Activated CD4-positive, alpha-beta T cell treated with anti-CD3 and anti-CD28 coated beads for 48 hours (primary cell): ENCODE measurements around the gene TARBP1.
"Not testable (repeated sequence)": the region's sequence is repeated elsewhere in the genome, so short reads cannot be mapped to it uniquely, and the experiment has no call there.

Experiments
- DNase-seq: peaks from one replicate; pipeline ENCODE4 v3.0.0-alpha.2; 2020

TARBP1 gene

GRCh38 chr1:234478481-234479309 lies at the start of gene TARBP1:
TSS of gene TARBP1 (minus strand) at chr1:234479179. CDS start at chr1:234479103, 76 bp downstream.
- DNase-seq: peak; percentile 80

- no peak for DNase-seq
Observed at GRCh38 chr1:234528074-234528865, 49.3 kb upstream of the TARBP1 start.

DNA sequence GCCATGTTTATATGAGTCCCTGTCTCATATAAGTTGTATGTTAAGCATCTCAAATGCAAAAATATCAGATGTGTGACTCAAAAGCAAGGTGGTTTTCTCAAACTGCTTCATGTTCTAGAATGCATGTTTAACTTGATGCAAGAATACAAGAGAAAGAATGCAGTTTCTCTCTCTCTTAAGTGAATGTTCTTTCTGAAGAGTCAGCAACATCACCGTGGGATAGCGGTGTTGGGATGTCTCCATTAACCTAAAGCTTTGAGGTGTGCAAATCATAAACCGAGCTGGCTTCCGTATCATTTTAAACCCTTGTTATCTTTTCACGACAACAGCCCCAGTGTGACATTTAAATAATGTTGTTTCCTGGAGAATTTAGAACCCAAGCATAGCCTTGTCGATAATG lies 48.4 kb upstream of the TARBP1 start:
- no peak for DNase-seq

DNA sequence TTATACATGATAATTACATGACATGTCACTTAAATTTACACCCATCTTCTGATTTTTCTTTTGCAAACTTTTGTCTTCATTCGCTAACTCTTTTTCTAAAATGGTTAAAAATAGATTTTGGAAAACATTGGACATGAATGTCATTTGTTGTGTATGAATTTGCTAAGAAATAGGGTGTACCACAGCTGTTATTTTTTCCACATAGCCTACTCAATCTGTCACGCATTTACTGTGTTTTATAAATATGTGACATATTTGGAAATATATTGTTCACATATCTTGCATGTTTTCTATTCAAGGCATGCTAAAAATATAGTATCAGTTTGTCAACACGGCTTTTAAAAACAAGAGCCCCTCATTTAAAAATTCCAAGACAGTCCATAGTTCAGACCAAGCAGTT lies 47.9 kb upstream of the TARBP1 start:
- DNase-seq: no peak

GRCh38 chr1:234525099-234525799 lies 46.3 kb upstream of the TARBP1 start:
- no peak for DNase-seq

GRCh38 chr1:234521836-234522235 lies 42.9 kb upstream of the TARBP1 start:
- no peak for DNase-seq

GRCh38 chr1:234520908-234521817 lies 42.2 kb upstream of the TARBP1 start:
- no peak for DNase-seq

GRCh38 chr1:234519506-234519905 lies 40.5 kb upstream of the TARBP1 start:
- no peak for DNase-seq

DNA sequence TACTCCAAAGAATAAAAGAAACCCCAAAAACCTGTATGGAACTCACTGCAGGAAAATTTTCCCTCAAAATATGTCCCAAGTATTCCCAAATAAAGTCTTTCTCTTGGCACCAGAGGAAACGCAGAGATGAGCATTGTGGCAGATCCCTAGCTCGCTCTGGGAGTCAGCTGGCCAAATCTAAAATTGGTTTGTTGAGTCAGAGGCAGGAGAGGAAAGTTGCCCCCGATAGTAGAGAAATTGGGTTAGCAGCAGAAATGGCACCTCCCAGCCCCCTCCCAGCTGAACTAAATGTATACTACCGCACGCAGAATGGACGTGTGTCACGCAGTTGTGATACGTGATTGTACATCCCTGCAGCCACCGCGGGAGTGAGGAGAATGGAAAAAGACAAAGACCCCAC lies 39.9 kb upstream of the TARBP1 start:
- no peak for DNase-seq

DNA sequence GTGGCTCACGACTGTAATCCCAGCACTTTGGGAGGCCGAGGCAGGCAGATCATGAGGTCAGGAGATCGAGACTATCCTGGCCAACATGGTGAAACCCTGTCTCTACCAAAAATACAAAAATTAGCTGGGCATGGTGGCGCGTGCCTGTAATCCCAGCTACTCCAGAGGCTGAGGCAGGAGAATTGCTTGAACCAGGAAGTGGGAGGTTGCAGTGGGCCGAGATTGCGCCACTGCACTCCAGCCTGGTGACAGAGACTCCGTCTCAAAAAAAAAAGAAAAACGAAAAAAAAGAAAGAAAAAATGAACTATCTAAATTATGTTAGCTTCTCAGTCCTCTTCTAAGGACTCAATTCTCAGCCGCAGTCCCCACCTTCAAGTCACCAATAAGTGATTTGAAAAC lies 39.1 kb upstream of the TARBP1 start:
- not testable (repeated sequence) for DNase-seq

DNA sequence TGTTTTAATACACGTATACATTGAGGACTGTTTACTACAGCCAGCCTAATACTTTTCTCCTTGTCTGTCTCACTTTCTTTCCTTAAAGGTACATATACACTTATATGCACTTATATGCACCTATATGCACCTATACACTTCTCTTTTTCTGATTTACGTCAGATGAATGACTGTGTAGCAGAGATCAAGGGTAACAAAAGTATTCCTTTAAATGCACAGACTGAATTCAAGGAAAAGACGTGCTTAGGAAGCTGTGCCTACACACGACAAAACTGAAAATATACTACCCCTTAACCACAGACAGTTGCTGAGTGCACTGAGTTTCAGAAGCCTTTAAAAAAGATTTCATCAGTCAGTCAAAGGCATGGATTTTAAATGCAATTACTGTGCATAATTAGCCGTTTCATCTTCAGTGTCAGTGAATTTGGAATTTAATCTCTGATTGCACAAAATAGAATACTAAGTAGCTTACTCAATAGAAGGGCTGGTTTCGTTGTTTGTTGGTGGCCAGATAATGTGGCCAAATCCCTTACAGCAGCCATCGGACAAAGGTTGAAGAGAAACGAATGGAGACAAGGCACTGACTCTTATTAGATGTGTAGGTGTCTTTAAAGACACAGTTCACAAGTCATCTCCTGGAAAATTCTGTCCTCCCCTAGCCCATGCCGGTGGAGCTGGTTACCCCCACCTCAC lies 38.3 kb upstream of the TARBP1 start:
- DNase-seq: no peak

GRCh38 chr1:234515821-234516241 lies 36.9 kb upstream of the TARBP1 start:
- DNase-seq: no peak

DNA sequence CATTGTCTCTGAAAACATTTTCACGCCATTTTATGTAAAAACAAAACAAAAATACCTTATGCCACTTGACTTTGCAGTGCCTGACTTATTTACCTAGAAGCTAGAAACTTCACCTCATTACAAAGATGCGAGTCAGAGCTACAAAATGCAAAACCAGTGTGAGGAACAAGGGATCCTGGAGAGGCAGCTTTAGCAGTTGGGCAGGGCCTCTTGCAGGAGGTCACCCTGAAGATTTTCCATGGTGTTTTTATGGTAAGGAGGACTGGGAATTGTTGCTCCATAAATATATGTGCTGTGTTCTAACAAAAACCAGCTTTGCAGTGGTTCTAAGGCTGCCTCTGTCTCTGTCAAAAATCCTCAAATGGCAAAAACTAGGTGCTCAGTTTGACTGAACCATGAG lies 36.4 kb upstream of the TARBP1 start:
- no peak for DNase-seq

- no peak for DNase-seq
Observed at GRCh38 chr1:234512451-234512861, 33.5 kb upstream of the TARBP1 start.

- no peak for DNase-seq
Observed at GRCh38 chr1:234509457-234510328, 30.7 kb upstream of the TARBP1 start.

GRCh38 chr1:234507626-234508387 lies 28.8 kb upstream of the TARBP1 start:
- DNase-seq: no peak

DNA sequence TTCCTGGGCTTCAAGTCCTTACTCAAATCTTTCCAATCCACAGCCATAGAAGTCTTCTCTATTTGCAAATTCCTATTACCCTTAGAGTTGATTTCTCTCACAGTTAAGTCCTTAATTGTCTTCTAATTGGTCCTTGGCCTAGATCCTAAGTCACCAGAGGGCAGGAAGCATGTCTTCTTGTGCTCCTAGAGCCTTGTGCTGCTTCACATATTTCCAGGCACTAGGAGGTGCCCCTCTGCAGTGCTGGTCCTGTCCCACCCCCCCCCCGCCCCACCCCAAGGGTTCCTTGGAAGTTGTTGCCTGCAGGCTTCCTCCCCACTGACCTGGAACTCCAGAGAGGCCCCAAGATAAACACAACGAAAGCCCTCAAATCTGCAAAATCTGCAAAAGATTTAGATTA lies 28.1 kb upstream of the TARBP1 start:
- no peak for DNase-seq

DNA sequence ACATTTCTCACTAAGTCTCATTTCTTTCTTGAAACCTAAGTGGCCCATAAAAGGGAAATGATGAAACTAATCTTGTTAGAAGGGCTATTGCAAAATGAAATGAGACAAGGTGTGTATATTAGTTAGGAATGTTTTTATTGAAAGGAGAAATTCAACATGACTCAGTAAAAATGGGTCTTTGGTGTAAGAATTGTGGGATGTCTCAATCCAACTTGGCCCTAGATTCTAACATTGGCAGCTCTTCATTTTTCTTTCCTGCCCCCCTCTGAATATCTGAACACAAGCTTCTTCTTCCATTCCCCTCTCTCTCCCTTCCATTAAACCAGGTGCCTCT lies 26.8 kb upstream of the TARBP1 start:
- DNase-seq: no peak

- no peak for DNase-seq
Observed at GRCh38 chr1:234504969-234505768, 26.2 kb upstream of the TARBP1 start.
